GM21515 (cell line): ENCODE results near the gene PRDM16.
"Not testable (repeated sequence)": the region's sequence is repeated elsewhere in the genome, so short reads cannot be mapped to it uniquely, and the experiment has no call there.

Source experiments
- ATAC-seq: cut with Tn5 transposase; IDR thresholded peaks from one replicate; pipeline ENCODE4 v1.9.1; 2021; ENCODE audit not compliant: unreplicated experiment

The PRDM16 gene

GRCh38 chr1:3272321-3273045 lies 203.5 kb downstream of the PRDM16 start:
- no peak for ATAC-seq

DNA sequence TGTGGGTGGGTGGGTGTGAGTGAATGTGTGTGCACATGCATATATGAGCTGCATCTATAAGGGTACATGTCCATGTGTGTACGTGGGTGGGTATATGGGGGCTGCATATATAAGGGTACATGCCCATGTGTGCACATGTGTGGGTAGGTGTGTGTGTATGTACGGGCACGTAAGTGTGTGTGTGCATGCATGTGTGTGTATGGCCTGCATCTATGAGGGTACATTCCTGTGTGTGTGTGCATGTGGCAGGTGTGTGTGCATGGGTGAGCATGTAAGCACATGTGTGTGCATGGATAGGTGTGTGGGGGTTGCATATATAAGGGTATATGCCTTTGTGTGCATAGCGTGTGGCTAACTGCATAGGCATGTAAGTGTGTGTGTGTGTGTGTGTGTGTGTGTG lies 204.4 kb downstream of the PRDM16 start:
- ATAC-seq: no peak

DNA sequence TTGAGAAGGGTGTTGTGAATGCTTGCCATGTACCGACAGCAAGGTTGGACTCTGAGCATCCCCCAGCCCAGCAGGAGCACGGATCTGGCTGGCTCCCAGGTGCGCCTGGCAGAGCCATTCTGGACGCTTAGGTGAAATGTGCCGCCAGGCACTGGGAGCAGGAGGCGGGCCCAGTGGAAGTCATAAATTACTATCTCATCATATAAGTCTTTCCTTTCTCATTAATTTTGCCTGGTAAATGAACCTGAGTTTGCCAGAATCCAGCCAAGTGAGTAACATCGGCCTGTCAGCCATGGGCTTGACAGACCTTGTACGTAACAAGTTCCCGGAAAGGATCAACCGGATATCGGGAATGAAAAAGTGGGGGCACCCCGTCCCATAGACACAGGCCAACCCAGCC lies 206.0 kb downstream of the PRDM16 start:
- ATAC-seq: no peak

- no peak for ATAC-seq
Observed at GRCh38 chr1:3275471-3276340, 206.7 kb downstream of the PRDM16 start.

GRCh38 chr1:3276341-3276800 lies 207.4 kb downstream of the PRDM16 start:
- no peak for ATAC-seq

DNA sequence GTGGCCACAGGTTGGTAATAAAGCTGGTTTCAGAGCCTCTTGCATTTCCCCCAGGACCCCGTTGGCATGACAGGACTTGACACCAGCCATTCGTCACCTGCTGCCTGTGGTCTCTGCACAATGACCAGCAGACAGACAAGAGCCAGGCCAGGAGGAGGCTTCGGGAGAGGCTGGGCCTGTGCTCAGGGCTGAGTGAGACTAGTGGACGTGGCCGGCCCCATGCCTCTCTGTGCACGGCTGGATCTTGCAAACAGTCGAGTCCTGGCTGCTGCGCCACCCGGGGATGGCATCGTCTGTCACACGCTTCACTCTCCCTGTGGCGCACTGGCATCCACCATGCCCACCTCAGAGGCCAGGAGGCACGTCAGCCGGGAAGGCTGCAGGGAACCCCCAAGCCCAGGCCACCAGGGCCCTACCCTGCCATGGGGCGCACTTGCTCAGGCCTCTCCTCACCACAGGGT lies 208.0 kb downstream of the PRDM16 start:
- no peak for ATAC-seq

DNA sequence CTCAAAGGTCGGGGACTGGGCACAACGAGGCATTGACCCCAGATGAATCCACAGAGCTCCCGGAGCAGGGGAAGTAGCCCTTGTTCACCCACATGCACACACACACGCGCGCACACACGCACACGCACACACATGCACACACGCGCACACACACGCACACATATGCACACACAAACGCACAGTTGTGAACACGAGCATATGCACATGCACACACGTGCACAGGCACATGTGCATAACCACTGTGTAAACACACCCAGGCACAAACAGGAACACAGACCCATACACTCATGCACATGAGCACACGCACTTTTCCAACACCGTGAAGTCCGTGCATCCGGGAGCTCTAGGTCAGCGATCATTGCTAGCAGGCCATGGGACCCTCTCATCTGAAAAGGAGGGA lies 208.6 kb downstream of the PRDM16 start:
- ATAC-seq: no peak

DNA sequence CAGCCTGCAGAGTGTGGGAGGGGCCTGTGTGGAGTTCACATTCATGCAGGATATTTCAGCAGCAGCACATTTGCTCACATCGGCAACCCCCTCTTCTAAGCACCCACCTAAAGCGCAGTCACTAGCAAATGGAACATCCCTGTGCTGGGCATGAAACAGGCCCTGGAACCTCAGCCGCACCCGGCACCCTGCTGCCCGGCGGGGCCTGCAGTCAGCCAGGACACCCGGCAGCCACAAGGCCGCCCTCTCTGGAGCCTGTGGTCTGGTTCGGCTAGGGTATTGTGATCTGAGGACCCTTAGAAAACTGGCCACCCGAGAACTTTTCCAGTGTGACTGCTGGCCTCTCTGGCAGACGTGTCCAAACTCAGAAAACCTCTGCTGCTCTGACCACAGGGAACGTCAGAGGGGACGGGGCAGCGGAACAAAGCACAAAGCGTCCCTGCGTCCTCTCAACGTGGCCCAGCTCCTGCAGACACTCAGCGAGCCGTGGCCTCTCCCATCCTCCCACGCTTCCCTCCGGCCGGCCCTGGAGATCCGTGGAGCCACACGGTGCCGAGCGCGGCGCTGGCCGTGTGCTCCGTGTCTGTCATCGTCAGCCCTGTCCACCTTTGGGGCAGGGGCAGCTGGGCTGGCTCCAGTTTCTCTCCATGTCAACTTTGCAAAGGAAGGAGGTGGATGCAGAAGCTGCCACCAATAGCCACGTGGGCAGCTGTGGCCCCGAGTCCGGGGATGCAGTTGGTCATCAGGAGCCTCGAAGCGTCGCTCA lies 209.6 kb downstream of the PRDM16 start:
- ATAC-seq: no peak

- no peak for ATAC-seq
Observed at GRCh38 chr1:3279182-3279470, 210.1 kb downstream of the PRDM16 start.

DNA sequence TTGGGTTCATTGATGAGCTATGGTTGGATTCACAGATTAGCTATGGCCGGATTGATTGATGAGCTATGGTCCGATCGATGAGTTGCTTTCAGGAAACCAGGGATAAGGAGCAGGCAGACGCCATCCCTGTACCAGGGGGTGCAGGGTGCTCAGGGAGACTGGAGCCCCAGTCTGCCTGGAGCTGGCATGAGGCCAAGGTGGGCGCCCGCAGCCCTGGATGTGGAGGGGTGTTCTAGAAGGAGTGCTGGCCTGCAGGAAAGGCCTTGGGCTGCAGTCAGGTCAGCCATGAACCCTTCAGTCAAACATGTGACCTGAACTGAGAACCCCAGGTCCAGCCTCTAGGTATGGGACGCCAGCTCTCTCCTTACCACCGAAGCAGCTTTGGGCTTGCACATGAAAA lies 212.7 kb downstream of the PRDM16 start:
- ATAC-seq: no peak

DNA sequence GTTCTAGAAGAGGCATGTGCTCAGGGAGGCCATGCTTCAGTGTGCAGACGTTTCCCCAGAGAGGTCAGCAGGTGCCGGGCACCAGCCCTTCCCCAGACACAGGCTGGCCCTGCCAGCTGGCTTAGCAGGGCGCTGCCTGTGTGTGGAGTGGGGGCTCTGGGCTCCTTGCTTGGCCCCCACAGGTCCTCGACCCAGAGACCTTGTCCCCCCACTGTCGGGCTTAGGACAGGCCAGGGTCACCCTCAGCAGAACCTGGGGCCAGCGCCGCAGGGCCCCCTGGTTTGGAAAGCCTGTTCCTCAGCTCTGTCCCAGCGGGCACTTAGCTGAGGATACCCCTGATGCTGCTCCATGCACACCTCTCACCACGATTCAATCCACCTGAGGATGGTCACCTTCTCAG lies 213.2 kb downstream of the PRDM16 start:
- no peak for ATAC-seq

DNA sequence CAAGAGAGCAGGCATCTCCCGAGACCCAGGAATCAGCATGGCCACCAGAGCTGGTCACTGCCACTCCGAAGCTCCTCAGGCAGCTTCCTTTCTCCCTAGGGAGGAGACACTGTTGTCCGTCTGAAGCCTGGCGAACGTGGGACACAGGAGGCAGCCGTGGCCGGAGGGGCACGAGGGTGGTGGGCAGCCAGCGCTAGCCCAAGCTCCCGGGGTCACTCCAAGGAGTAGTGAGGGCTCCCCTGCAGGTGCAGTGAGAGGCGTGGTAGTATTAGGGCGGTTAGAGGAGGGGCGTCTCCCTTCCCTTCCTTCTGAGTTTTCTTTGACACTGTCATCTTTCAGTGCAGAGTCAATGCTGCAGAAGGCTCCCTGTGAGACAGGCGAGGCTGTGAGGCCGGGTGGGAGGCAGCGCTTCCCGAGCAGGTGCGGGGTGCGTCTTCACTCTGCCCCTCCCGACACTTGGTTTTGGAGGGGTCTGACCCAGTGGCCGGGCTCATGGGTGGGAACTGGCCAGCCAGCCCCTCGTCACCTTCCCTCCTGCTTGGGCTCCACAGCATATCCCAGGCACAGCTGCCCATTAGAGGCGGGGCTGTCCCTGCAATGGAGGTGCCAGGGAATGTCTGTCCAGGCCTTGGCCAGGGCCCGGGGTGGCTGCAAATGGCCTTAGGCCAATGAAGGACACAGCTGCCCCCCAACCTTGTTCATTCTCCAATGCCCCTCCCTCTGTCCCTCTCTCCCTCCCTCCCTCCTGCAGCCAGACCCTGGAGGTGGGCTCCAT lies 213.8 kb downstream of the PRDM16 start:
- ATAC-seq: no peak

GRCh38 chr1:3283849-3284248 lies 214.8 kb downstream of the PRDM16 start:
- no peak for ATAC-seq

DNA sequence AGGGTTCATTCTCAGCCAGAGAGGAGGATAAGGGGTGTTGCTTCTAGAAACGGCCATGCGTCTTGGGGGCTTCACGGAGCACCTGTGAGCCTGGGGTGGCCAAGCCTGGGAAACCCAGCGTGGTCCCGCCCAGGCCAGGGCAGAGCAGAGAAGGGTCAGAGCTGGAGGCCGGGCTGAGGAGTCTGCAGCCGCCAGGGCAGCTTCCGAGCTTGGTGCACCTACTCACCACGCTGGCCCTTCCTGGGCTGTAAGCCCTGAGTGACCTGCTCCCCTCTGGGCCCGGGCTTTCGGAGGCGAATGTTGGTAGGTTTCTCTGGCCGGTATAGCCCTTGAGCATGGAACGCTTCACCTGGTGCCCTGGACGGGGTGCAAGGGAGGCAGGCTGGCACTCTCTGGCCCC lies 215.7 kb downstream of the PRDM16 start:
- ATAC-seq: no peak

- ATAC-seq: no peak
Observed at GRCh38 chr1:3285106-3285740, 216.2 kb downstream of the PRDM16 start.

- not testable (repeated sequence) for ATAC-seq
Observed at GRCh38 chr1:3287095-3287494, 218.1 kb downstream of the PRDM16 start.

GRCh38 chr1:3287656-3288160 lies 218.7 kb downstream of the PRDM16 start:
- ATAC-seq: no peak

DNA sequence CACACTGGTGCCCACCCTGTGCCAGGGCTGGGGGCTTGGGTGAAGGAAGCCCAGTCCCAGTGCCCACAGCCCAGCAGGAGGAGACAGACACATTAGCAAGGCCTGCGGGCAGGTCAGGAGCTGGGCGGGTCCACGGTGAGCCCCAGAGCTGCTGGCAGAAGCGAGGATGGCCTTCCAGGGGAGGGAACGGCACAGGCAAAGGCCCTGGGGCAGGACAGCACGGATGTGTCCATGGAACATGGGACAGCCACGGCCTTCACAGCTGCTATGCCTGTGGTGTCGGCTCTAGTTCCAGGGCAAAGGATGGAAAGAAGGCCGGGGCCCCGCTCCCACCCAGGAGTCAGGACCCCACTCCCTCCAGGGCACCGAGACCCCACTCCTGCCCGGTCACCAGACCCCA lies 220.5 kb downstream of the PRDM16 start:
- ATAC-seq: no peak

GRCh38 chr1:3290438-3290837 lies 221.4 kb downstream of the PRDM16 start:
- no peak for ATAC-seq

- no peak for ATAC-seq
Observed at GRCh38 chr1:3290915-3291314, 221.9 kb downstream of the PRDM16 start.
